ENCODE data around the gene PACS1. TPM values are rescaled to one million over a fixed set of nuclear protein-coding genes. Genes with fewer than 3 reads are reported as not detected.

The PACS1 gene
- total RNA-seq, 6 experiments from 2014 or later, result 82.8 to 114 (median 91.8) TPM

- peaks cover 57% of the 10 kb centered on the region for H3K36me3 Mint-ChIP-seq (ENCODE audit: low read depth)
- no peak for DNase-seq
Measured at GRCh38 chr11:66072081-66072480, 2.0 kb downstream of the PACS1 start.

GRCh38 chr11:66072518-66072917 is 2.4 kb downstream of the PACS1 start:
- Mint-ChIP-seq H3K36me3 (ENCODE audit: low read depth) (peaks cover 53% of the 10 kb centered on the region), H3K4me3 (peak overlapping the region; percentile 97), H3K27ac (peak overlapping the region; percentile 85), H3K27me3 (ENCODE audit: insufficient read depth) (no peaks in the 10 kb centered on the region; the same call in none of the 2 replicates), H3K4me1 (ENCODE audit: low read depth) (peaks cover 54% of the 10 kb centered on the region), H3K9me3 (no peaks in the 10 kb centered on the region)
- TF ChIP-seq, protein P1, sequence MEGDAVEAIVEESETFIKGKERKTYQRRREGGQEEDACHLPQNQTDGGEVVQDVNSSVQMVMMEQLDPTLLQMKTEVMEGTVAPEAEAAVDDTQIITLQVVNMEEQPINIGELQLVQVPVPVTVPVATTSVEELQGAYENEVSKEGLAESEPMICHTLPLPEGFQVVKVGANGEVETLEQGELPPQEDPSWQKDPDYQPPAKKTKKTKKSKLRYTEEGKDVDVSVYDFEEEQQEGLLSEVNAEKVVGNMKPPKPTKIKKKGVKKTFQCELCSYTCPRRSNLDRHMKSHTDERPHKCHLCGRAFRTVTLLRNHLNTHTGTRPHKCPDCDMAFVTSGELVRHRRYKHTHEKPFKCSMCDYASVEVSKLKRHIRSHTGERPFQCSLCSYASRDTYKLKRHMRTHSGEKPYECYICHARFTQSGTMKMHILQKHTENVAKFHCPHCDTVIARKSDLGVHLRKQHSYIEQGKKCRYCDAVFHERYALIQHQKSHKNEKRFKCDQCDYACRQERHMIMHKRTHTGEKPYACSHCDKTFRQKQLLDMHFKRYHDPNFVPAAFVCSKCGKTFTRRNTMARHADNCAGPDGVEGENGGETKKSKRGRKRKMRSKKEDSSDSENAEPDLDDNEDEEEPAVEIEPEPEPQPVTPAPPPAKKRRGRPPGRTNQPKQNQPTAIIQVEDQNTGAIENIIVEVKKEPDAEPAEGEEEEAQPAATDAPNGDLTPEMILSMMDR (IDR thresholded peaks at IDR 0.05), result no peak
- no peak for DNase-seq

More at GRCh38 chr11:66072081-66072480, 2.0 kb downstream of the PACS1 start:
- TF ChIP-seq, protein P1 (IDR thresholded peaks at IDR 0.05), result no peak
- peak overlapping the region; percentile 85 for H3K27ac Mint-ChIP-seq
- H3K9me3 Mint-ChIP-seq, result no peaks in the 10 kb centered on the region
- peak overlapping the region; percentile 97 for H3K4me3 Mint-ChIP-seq
- H3K27me3 Mint-ChIP-seq (ENCODE audit: insufficient read depth), result no peaks in the 10 kb centered on the region; the same call in none of the 2 replicates
- peaks cover 50% of the 10 kb centered on the region for H3K4me1 Mint-ChIP-seq (ENCODE audit: low read depth)

GRCh38 chr11:66073669-66074068 is 3.6 kb downstream of the PACS1 start:
- H3K9me3 Mint-ChIP-seq, result no peaks in the 10 kb centered on the region
- peaks cover 56% of the 10 kb centered on the region for H3K4me1 Mint-ChIP-seq (ENCODE audit: low read depth)
- DNase-seq, result no peak
- no peak overlapping the region for H3K27ac Mint-ChIP-seq
- H3K27me3 Mint-ChIP-seq (ENCODE audit: insufficient read depth), result no peaks in the 10 kb centered on the region; the same call in none of the 2 replicates
- no peak overlapping the region for H3K4me3 Mint-ChIP-seq
- H3K36me3 Mint-ChIP-seq (ENCODE audit: low read depth), result peaks cover 49% of the 10 kb centered on the region
- TF ChIP-seq, protein P1 (IDR thresholded peaks at IDR 0.05), result no peak

DNA sequence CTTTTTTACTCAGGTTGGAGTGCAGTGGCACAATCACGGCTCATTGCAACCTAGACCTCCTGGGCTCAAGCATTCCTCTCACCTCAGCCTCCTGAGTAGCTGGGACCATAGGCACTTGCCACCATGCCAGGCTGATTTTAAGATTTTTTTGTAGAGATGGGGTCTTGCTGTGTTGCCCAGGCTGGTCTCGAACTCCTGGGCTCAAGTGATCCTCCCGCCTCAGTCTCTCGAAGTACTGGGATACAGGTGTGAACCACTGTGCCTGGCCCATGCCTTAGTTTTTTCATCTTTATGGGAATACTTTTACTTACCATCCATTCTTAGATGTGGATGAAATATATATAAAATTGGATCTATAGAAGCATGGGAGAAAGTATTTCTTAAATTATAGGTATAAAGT is 5.2 kb downstream of the PACS1 start:
- no peak for DNase-seq
- Mint-ChIP-seq H3K27ac (no peak overlapping the region), H3K4me3 (no peak overlapping the region), H3K4me1 (ENCODE audit: low read depth) (peaks cover 61% of the 10 kb centered on the region), H3K9me3 (no peaks in the 10 kb centered on the region), H3K27me3 (ENCODE audit: insufficient read depth) (no peaks in the 10 kb centered on the region; the same call in 1 of the 2 replicates), H3K36me3 (ENCODE audit: low read depth) (peaks cover 51% of the 10 kb centered on the region)
- TF ChIP-seq, protein P1 (IDR thresholded peaks at IDR 0.05), result no peak

DNA sequence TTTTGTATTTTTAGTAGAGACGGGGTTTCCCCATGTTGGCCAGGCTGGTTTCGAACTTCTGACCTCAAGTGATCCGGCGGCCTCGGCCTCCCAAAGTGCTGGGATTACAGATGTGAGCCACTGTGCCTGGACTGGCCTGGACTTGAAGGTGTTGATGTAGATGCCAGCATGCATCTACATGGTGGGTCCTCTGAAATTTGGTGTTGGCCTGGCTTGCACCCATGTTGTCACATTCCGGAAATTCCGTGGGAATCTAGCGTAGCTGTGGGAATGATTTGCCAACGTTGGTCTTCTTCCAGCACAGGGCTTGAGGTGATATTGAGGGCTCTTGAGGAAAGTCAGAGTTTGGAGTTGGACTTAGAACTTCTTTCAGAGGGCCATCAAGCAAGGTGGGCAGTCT is 6.5 kb downstream of the PACS1 start:
- Mint-ChIP-seq H3K4me1 (ENCODE audit: low read depth) (peaks cover 70% of the 10 kb centered on the region), H3K4me3 (no peak overlapping the region), H3K27me3 (ENCODE audit: insufficient read depth) (no peaks in the 10 kb centered on the region), H3K9me3 (no peaks in the 10 kb centered on the region), H3K27ac (peak overlapping the region; percentile 36; the same call in 1 of the 2 replicates), H3K36me3 (ENCODE audit: low read depth) (peaks cover 51% of the 10 kb centered on the region)
- no peak for DNase-seq
- TF ChIP-seq, protein P1 (IDR thresholded peaks at IDR 0.05), result no peak

Data from HFFc6 (cell line).